HepG2 (cell line): ENCODE measurements around the gene NSMF. TPM values are rescaled to one million over a fixed set of nuclear protein-coding genes. Genes with fewer than 3 reads are reported as not detected.

Source experiments
- ARID2 ChIP-seq: sonication (generic); formaldehyde crosslinking; IDR thresholded peaks from 2 replicates; pipeline ENCODE4 v1.8.1; 2022; ENCODE audit warnings: mild to moderate bottlenecking, missing genetic modification reagents, borderline replicate concordance
- CSRNP1 ChIP-seq: sonication (generic); formaldehyde crosslinking; IDR thresholded peaks from 2 replicates; pipeline ENCODE4 v1.8.1; 2023; ENCODE audit warnings: mild to moderate bottlenecking, missing genetic modification reagents
- FOXP4 ChIP-seq: sonication (generic); formaldehyde crosslinking; IDR thresholded peaks from 2 replicates; pipeline ENCODE4 v1.4.0; 2020; ENCODE audit warnings: missing genetic modification reagents
- KLF6 ChIP-seq: IDR thresholded peaks from 2 replicates; pipeline ENCODE4 v1.8.0; 2016; ENCODE audit warnings: missing biosample characterization, missing genetic modification reagents
- MBNL3 ChIP-seq: fragments of 250-450 bp; sonication (Bioruptor Pico); conservative IDR thresholded peaks from 2 replicates; pipeline ENCODE4 v1.8.0; 2022; ENCODE audit warnings: mild to moderate bottlenecking, inconsistent platforms
- NFAT5 ChIP-seq: sonication (generic); formaldehyde crosslinking; IDR thresholded peaks from 2 replicates; pipeline ENCODE4 v1.4.0; 2020; ENCODE audit warnings: missing genetic modification reagents
- POLR2AphosphoS2 ChIP-seq: IDR thresholded peaks from 2 replicates; pipeline ENCODE4 v1.6.1; 2011; ENCODE audit warnings: low read depth, low read length, improper control_type of control experiment
- PRDM4 ChIP-seq: sonication (generic); formaldehyde crosslinking; IDR thresholded peaks from 2 replicates; pipeline ENCODE4 v1.9.0; 2021; ENCODE audit warnings: missing genetic modification reagents, borderline replicate concordance
- RCOR2 ChIP-seq: IDR thresholded peaks from 2 replicates; pipeline ENCODE4 v1.6.1; 2016; ENCODE audit warnings: missing biosample characterization, missing genetic modification reagents
- ZBTB25 ChIP-seq: IDR thresholded peaks from 2 replicates; pipeline ENCODE4 v1.6.1; 2018; ENCODE audit warnings: missing genetic modification reagents
- ZNF18 ChIP-seq: sonication (generic); formaldehyde crosslinking; IDR thresholded peaks from 2 replicates; pipeline ENCODE4 v1.8.0; 2022; ENCODE audit warnings: mild to moderate bottlenecking, missing genetic modification reagents; ENCODE audit not compliant: insufficient replicate concordance
- polyA plus RNA-seq, 8 experiments: library from polyadenylated mRNA; depleted of rRNA in 3 of 8; stranded (reverse) in 7 of 8; unstranded in 1 of 8; fragments of >200 nt; fragmentation: Illumina TruSeq in 4 of 8; extraction: Trizol in 4 of 8; gene quantifications; 2 replicates each; pipeline versions ENCODE4 v1.2.1 to v1.2.3, GENCODE V29; 2011 to 2016; ENCODE audit warnings: low read depth in 4 of 8, missing spikeins in 1 of 8, mixed read lengths in 1 of 8; ENCODE audit not compliant: insufficient read depth in 1 of 8
- total RNA-seq, 5 experiments: library from RNA; depleted of rRNA; stranded (reverse); fragments of >200 nt; fragmentation: Illumina TruSeq; extraction: Trizol; gene quantifications; 2 replicates each; pipeline ENCODE4 v1.2.3, GENCODE V29; 2016; ENCODE audit warnings: low read depth in 1 of 5

The NSMF gene
- total and polyA plus RNA-seq, 2 of the 13 experiments (the other 11 are each of a cell fraction or from before 2014, with no cell fraction given) = 44.3 to 183 TPM

DNA sequence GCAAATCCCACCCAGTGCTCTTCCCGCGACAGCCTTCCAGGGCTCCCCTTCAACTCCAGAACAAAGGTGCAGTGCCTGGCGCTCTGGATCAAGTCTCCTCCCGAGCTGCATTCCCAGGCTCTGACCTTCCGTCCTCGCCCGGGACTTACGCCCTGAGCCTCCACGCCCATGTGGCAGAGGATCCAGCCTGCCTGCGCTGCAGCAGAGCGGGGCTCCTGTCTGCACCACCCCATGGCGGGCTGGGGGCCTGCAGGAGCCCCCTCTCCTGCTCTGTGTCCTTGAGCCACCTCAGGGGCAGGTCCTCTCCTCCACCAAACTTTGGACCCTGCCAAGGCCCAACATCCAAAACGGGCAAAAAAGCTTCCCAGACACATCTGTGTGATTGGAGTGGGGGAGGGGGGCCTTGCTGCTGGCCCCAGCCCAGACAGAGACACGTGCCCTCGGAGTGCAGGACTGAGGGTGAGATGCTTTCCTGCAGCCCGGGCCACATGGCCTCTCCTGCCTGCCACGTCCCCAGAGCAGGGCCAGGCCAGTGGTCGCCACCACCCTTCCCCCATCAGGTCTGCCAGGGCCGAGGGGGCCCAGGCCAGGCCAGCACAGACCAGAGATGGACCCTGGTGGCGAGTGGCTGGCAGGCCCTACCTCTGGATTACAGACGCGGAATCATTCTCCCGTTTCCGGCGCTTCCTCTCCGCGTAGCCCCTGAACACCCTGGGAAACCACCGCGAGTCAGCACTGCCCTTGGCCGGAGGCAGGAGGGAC, 4.4 kb downstream of the NSMF start (continued):
- TF ChIP-seq NFAT5 (CRISPR knock-in tag) (no peak), ZNF18 (CRISPR knock-in tag) (peak; percentile 68), ARID2 (peak; percentile 84; the same call in 1 of the 2 replicates), KLF6 (CRISPR knock-in tag) (peak; percentile 89), POLR2AphosphoS2 (0 out of 2 replicates have a peak, but pooled peaks have one; percentile 12), MBNL3 (CRISPR knock-in tag) (no peak), RCOR2 (CRISPR knock-in tag) (peak; percentile 83; the same call in 1 of the 2 replicates), CSRNP1 (CRISPR knock-in tag) (peak; percentile 83; the same call in 1 of the 2 replicates), FOXP4 (peak; percentile 65; the same call in 1 of the 2 replicates), ZBTB25 (CRISPR knock-in tag) (peak; percentile 84), PRDM4 (CRISPR knock-in tag) (no peak)
